GM23248 (cell line): Measurements from ENCODE around the gene RETREG1. TPM values are rescaled to one million over a fixed set of nuclear protein-coding genes. Genes with fewer than 3 reads are reported as not detected.

ENCODE experiments used
- DNase-seq: peaks from one replicate; pipeline ENCODE4 v3.0.0-alpha.2; 2015
- H2AFZ ChIP-seq: fragments of 200-600 bp; sonication (generic); 2 replicates; pipeline ENCODE4 v1.6.1; 2016; ENCODE audit warnings: antibody characterized with exemption
- H3F3A ChIP-seq: fragments of 200-600 bp; sonication (generic); 2 replicates; pipeline ENCODE4 v1.6.1; 2016; ENCODE audit warnings: mild to moderate bottlenecking, antibody characterized with exemption, mixed run types; ENCODE audit not compliant: insufficient read depth
- H3K27ac ChIP-seq: fragments of 200-600 bp; sonication (generic); 2 replicates; pipeline ENCODE4 v1.5.1; 2016; ENCODE audit warnings: mild to moderate bottlenecking
- H3K27me3 ChIP-seq: fragments of 200-600 bp; sonication (generic); replicated peaks from 2 replicates; pipeline ENCODE4 v1.6.1; 2016; ENCODE audit warnings: mild to moderate bottlenecking; ENCODE audit not compliant: insufficient read depth
- H3K36me3 ChIP-seq: fragments of 200-600 bp; sonication (generic); 2 replicates; pipeline ENCODE4 v1.6.1; 2016; ENCODE audit warnings: low read depth, mild to moderate bottlenecking
- H3K4me1 ChIP-seq: fragments of 200-600 bp; sonication (generic); 2 replicates; pipeline ENCODE4 v1.6.1; 2016; ENCODE audit warnings: mild to moderate bottlenecking; ENCODE audit not compliant: insufficient read depth
- H3K4me2 ChIP-seq: fragments of 200-600 bp; sonication (generic); one replicate; pipeline ENCODE4 v1.6.1; 2016; ENCODE audit warnings: mild to moderate bottlenecking; ENCODE audit not compliant: unreplicated experiment
- H3K4me3 ChIP-seq: fragments of 200-600 bp; sonication (generic); 2 replicates; pipeline ENCODE4 v1.5.1; 2016; ENCODE audit warnings: mild to moderate bottlenecking
- H3K79me2 ChIP-seq: fragments of 200-600 bp; sonication (generic); 2 replicates; pipeline ENCODE4 v1.6.1; 2016; ENCODE audit warnings: mild to moderate bottlenecking; ENCODE audit not compliant: insufficient read depth
- H3K9ac ChIP-seq: fragments of 200-600 bp; sonication (generic); 2 replicates; pipeline ENCODE4 v1.6.1; 2016; ENCODE audit warnings: mild to moderate bottlenecking
- H3K9me2 ChIP-seq: fragments of 200-600 bp; sonication (generic); 2 replicates; pipeline ENCODE4 v1.6.1; 2016; ENCODE audit warnings: mixed run types, mild to moderate bottlenecking, moderate library complexity; ENCODE audit not compliant: insufficient read depth
- H3K9me3 ChIP-seq: fragments of 200-600 bp; sonication (generic); one replicate; pipeline ENCODE4 v1.6.1; 2017; ENCODE audit warnings: low read depth
- H4K20me1 ChIP-seq: fragments of 200-600 bp; sonication (generic); 2 replicates; pipeline ENCODE4 v1.6.0; 2016; ENCODE audit not compliant: insufficient read depth
- EZH2 ChIP-seq: fragments of 200-600 bp; sonication (generic); IDR thresholded peaks from 2 replicates; pipeline ENCODE4 v1.6.1; 2018; ENCODE audit warnings: antibody characterized with exemption, mild to moderate bottlenecking; ENCODE audit not compliant: insufficient read depth, poor library complexity, severe bottlenecking
- EZH2phosphoT487 ChIP-seq: fragments of 200-600 bp; sonication (generic); IDR thresholded peaks from 2 replicates; pipeline ENCODE4 v1.6.1; 2018; ENCODE audit warnings: antibody characterized with exemption, moderate library complexity, mild to moderate bottlenecking, low read depth; ENCODE audit not compliant: insufficient read depth
- WGBS, 2 experiments: methylation state at CpG; one replicate each; pipeline ENCODE4 v1.1.6; 2015 to 2017; ENCODE audit warnings: low lambda C conversion rate in 2 of 2, low coverage in 1 of 2; ENCODE audit errors: missing lambda C conversion rate in 2 of 2; 5-methylcytosine and 5-hydroxymethylcytosine counted together
- in situ Hi-C: fragments of 300-500 bp; cut with MboI; formaldehyde crosslinking; loops from 2 replicates; pipeline ENCODE4 v1.15.0; 2020
- polyA plus RNA-seq: library from polyadenylated mRNA; unstranded; fragments of >200 nt; fragmentation: Nextera tagmentation; extraction: Ambion mirVana; gene quantifications from 2 replicates; pipeline ENCODE4 v1.2.1, GENCODE V29; 2016
- total RNA-seq: library from RNA; depleted of rRNA; stranded (reverse); fragments of >200 nt; shearing (Covaris generic); gene quantifications from 2 replicates; pipeline ENCODE4 v1.2.3, GENCODE V29; 2014

The RETREG1 gene
- total and polyA plus RNA-seq, 2 experiments from 2014 or later, result 0.22 to 1.1 TPM

DNA sequence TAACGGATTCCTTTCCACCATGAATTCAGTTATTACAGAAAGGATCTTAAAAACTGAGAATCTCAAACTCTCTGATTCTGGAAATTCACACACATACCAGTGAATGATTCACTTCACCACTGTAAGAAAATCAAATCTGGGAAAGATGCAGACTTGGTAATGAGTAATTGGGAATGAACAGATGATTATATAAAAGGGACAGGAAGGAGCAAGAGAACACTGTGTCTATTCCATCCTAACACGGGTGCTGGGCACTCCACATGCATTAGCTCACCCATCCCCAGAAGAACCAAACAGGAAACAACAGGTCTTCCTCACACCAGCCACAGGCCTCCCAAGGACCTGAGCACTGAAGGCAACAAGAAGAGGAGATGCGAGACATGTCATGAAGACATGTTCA lies 76.4 kb downstream of the RETREG1 start:
- in situ Hi-C loops, result no loop called here
- Histone ChIP-seq H3K4me2 (peak overlapping the region; percentile 65), H3F3A (peaks cover 22% of the 10 kb centered on the region), H3K9me3 (no peaks in the 10 kb centered on the region), H3K4me3 (peak overlapping the region; percentile 42), H3K36me3 (no peaks in the 10 kb centered on the region), H3K79me2 (no peaks in the 10 kb centered on the region), H4K20me1 (no peaks in the 10 kb centered on the region), H3K9me2 (no peaks in the 10 kb centered on the region), H3K27me3 (no peaks in the 10 kb centered on the region), H3K9ac (peak overlapping the region; percentile 71), H3K27ac (peak overlapping the region; percentile 92), H2AFZ (no peak overlapping the region), H3K4me1 (peaks cover 41% of the 10 kb centered on the region)
- TF ChIP-seq EZH2phosphoT487 (no peak), EZH2 (no peak)
- peak; percentile 87 for DNase-seq
- WGBS, 2 experiments, result 31 to 36% methylated on average over 3 of the region's 3 CpGs

DNA sequence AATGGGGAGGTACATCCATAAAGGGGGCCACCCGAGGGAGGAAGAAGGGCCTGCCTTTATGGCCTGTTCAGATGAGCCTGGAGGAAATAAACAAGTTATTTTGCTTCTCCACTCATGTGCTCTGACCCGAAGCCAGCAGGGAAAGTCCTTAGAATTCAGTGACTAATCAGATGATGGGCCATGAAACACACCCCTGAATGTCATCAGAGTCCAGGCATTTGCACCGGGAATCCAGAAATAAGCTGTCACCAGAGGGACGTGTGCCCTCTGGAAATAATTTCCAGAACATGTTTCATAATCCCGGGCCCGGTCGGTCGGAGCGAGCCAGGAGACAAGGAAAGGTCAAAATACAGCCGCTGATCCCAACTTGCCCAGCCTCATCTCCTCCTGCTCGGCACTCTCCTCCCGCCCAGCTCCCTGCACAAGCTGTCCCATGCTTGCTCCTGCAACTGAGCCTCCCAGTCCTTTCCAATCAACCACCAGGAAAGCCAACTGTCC lies 77.6 kb downstream of the RETREG1 start:
- Histone ChIP-seq H4K20me1 (no peaks in the 10 kb centered on the region), H3K4me2 (peak overlapping the region; percentile 65), H3K27me3 (no peaks in the 10 kb centered on the region), H3K36me3 (no peaks in the 10 kb centered on the region), H3K9me3 (no peaks in the 10 kb centered on the region), H3K79me2 (no peaks in the 10 kb centered on the region), H3K9me2 (no peaks in the 10 kb centered on the region), H3F3A (peaks cover 22% of the 10 kb centered on the region), H3K27ac (peak overlapping the region; percentile 92), H2AFZ (0 out of 2 replicates have a peak overlapping the region, but pooled peaks have one; percentile 12), H3K4me1 (peaks cover 36% of the 10 kb centered on the region), H3K9ac (peak overlapping the region; percentile 71), H3K4me3 (peak overlapping the region; percentile 42; the same call in 1 of the 2 replicates)
- no peak for TF ChIP-seq EZH2phosphoT487
- TF ChIP-seq EZH2, result no peak
- peak; percentile 97 for DNase-seq
- in situ Hi-C loops, result no loop called here
- 0 to 1% methylated on average over 12 of the region's 12 CpGs for WGBS, 2 experiments

DNA sequence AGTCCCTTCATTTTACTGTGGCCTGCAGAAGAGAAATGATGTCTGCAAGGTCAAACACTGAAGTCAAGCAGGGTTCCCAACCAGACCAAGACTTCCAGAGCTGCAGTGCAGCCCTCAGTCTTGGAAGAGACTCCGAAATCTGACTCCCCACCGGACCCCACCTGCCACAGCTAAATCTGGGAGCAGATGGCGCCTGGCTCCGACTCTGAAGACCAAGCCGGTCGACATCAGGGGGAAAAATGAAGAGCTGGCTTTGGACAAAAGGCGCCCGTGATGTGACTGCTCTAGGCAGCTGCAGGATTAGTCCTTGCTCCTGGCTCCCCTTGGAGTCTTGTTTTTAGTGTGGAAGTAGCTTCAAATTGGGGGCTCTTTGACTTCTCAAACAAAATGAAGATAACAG lies 78.8 kb downstream of the RETREG1 start:
- no peaks in the 10 kb centered on the region for H3K27me3 ChIP-seq
- no peak overlapping the region for H2AFZ ChIP-seq
- no peak overlapping the region for H3K9ac ChIP-seq
- H3K4me1 ChIP-seq, result peaks cover 33% of the 10 kb centered on the region
- H3K27ac ChIP-seq, result no peak overlapping the region
- WGBS, 2 experiments, result 83 to 86% methylated on average over 8 of the region's 8 CpGs
- H3K36me3 ChIP-seq, result no peaks in the 10 kb centered on the region
- in situ Hi-C loops, result no loop called here
- H4K20me1 ChIP-seq, result no peaks in the 10 kb centered on the region
- no peaks in the 10 kb centered on the region for H3K9me2 ChIP-seq
- DNase-seq, result no peak
- H3F3A ChIP-seq, result peaks cover 22% of the 10 kb centered on the region
- no peaks in the 10 kb centered on the region for H3K79me2 ChIP-seq
- H3K4me2 ChIP-seq, result no peak overlapping the region
- TF ChIP-seq EZH2 (no peak), EZH2phosphoT487 (no peak)
- no peaks in the 10 kb centered on the region for H3K9me3 ChIP-seq
- H3K4me3 ChIP-seq, result no peak overlapping the region

DNA sequence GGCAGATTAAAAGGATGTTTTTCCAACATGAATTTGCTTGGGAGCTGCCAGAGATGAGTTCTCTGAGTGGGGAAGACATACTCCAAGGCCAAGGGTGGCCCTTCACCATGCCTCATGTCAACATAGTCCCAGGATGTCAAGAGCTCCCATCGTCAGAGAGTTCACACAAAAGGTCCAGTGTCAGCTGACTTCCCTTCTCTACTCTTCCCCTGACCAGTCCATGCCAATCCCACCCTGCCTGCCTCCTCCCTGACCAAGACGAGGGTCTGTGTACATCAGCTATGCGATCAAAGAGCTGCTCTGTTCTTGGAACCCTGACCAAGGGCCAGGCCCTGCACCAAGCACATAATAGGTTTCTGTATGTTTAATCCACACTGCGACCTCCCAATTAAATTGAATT lies 80.0 kb downstream of the RETREG1 start:
- H3K79me2 ChIP-seq, result no peaks in the 10 kb centered on the region
- peak overlapping the region; percentile 24 for H3K27ac ChIP-seq
- H3K36me3 ChIP-seq, result no peaks in the 10 kb centered on the region
- H4K20me1 ChIP-seq, result no peaks in the 10 kb centered on the region
- 86 to 89% methylated on average over 4 of the region's 4 CpGs for WGBS, 2 experiments
- TF ChIP-seq EZH2 (no peak), EZH2phosphoT487 (no peak)
- no peaks in the 10 kb centered on the region for H3K9me3 ChIP-seq
- H2AFZ ChIP-seq, result no peak overlapping the region
- H3K4me2 ChIP-seq, result no peak overlapping the region
- no peaks in the 10 kb centered on the region for H3K27me3 ChIP-seq
- in situ Hi-C loops, result no loop called here
- peaks cover 22% of the 10 kb centered on the region for H3F3A ChIP-seq
- no peak overlapping the region for H3K4me3 ChIP-seq
- H3K9ac ChIP-seq, result no peak overlapping the region
- H3K9me2 ChIP-seq, result no peaks in the 10 kb centered on the region
- peaks cover 33% of the 10 kb centered on the region for H3K4me1 ChIP-seq
- no peak for DNase-seq
